GM12865 (cell line): ENCODE results near the gene PTTG1.

Experiments used
- DNase-seq: peaks from one replicate; pipeline ENCODE4 v3.0.0; 2010; ENCODE audit warnings: low read depth
- H3K4me3 ChIP-seq: 2 replicates; pipeline ENCODE4 v1.5.1; 2011; ENCODE audit warnings: mild to moderate bottlenecking, low read depth, low read length, control low read depth
- CTCF ChIP-seq: IDR thresholded peaks from 2 replicates; pipeline ENCODE4 v1.5.1; 2011; ENCODE audit warnings: low read length, control low read depth, low read depth, inconsistent platforms; ENCODE audit not compliant: insufficient read depth; ENCODE audit errors: missing control alignments

The PTTG1 gene

GRCh38 chr5:160437271-160437670 lies 15.6 kb downstream of the PTTG1 start:
- no peak for TF ChIP-seq CTCF
- H3K4me3 ChIP-seq, result no peak overlapping the region
- no peak for DNase-seq

GRCh38 chr5:160438316-160439204 lies 16.9 kb downstream of the PTTG1 start:
- H3K4me3 ChIP-seq, result peak overlapping the region; percentile 71
- peak; percentile 81 for DNase-seq
- peak; percentile 85 for TF ChIP-seq CTCF

- peak overlapping the region; percentile 71 for H3K4me3 ChIP-seq
- peak; percentile 91 for DNase-seq
- TF ChIP-seq CTCF, result peak; percentile 88
Observed at GRCh38 chr5:160439205-160439600, 17.5 kb downstream of the PTTG1 start.

- no peak for TF ChIP-seq CTCF
- peak; percentile 63 for DNase-seq
- H3K4me3 ChIP-seq, result no peak overlapping the region; the same call in 1 of the 2 replicates
Observed at GRCh38 chr5:160441311-160441781, 19.7 kb downstream of the PTTG1 start.

- H3K4me3 ChIP-seq, result no peak overlapping the region
- DNase-seq, result peak; percentile 73
- TF ChIP-seq CTCF, result no peak
Observed at GRCh38 chr5:160442824-160443431, 21.3 kb downstream of the PTTG1 start.

GRCh38 chr5:160444407-160444806 lies 22.8 kb downstream of the PTTG1 start:
- H3K4me3 ChIP-seq, result no peak overlapping the region
- DNase-seq, result no peak
- TF ChIP-seq CTCF, result no peak
